ENCODE results near the gene PFN3.

Gene PFN3

GRCh38 chr5:177396078-177396477 lies 4.4 kb downstream of the PFN3 start:
- ATAC-seq, result no peak
- TF ChIP-seq, protein P1, sequence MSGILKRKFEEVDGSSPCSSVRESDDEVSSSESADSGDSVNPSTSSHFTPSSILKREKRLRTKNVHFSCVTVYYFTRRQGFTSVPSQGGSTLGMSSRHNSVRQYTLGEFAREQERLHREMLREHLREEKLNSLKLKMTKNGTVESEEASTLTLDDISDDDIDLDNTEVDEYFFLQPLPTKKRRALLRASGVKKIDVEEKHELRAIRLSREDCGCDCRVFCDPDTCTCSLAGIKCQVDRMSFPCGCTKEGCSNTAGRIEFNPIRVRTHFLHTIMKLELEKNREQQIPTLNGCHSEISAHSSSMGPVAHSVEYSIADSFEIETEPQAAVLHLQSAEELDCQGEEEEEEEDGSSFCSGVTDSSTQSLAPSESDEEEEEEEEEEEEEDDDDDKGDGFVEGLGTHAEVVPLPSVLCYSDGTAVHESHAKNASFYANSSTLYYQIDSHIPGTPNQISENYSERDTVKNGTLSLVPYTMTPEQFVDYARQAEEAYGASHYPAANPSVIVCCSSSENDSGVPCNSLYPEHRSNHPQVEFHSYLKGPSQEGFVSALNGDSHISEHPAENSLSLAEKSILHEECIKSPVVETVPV (CRISPR knock-in tag; IDR thresholded peaks at IDR 0.05), result no peak
- TF ChIP-seq ZFP3 (CRISPR knock-in tag; IDR thresholded peaks at IDR 0.05) (no peak), ISL1 (CRISPR knock-in tag; IDR thresholded peaks at IDR 0.05) (no peak), PATZ1 (CRISPR knock-in tag; IDR thresholded peaks at IDR 0.05; ENCODE audit: borderline replicate concordance) (no peak), GLIS3 (CRISPR knock-in tag; IDR thresholded peaks at IDR 0.05) (no peak), TSHZ2 (CRISPR knock-in tag; IDR thresholded peaks at IDR 0.05) (no peak), ZC3H10 (CRISPR knock-in tag; IDR thresholded peaks at IDR 0.05) (no peak), ARNTL (CRISPR knock-in tag; IDR thresholded peaks at IDR 0.05; ENCODE audit: borderline replicate concordance, low read depth) (no peak), TCF4 (CRISPR knock-in tag; IDR thresholded peaks at IDR 0.05; ENCODE audit: borderline replicate concordance) (no peak), RARB (CRISPR knock-in tag; IDR thresholded peaks at IDR 0.05) (no peak), ZFP30 (CRISPR knock-in tag; IDR thresholded peaks at IDR 0.05) (no peak), PPARA (CRISPR knock-in tag; IDR thresholded peaks at IDR 0.05; ENCODE audit: borderline replicate concordance) (no peak), CREB5 (CRISPR knock-in tag; IDR thresholded peaks at IDR 0.05; ENCODE audit: low read depth) (no peak), CSDC2 (CRISPR knock-in tag; IDR thresholded peaks at IDR 0.05) (no peak), ZNF70 (CRISPR knock-in tag; IDR thresholded peaks at IDR 0.05) (no peak), TOX (CRISPR knock-in tag; IDR thresholded peaks at IDR 0.05; ENCODE audit: borderline replicate concordance) (no peak), ZNF565 (CRISPR knock-in tag; conservative IDR thresholded peaks at IDR 0.05; ENCODE audit: low read depth) (no peak)

- TF ChIP-seq OSR1 (CRISPR knock-in tag; IDR thresholded peaks at IDR 0.05) (no peak), ZNF8 (CRISPR knock-in tag; IDR thresholded peaks at IDR 0.05) (no peak), ZFP3 (CRISPR knock-in tag; IDR thresholded peaks at IDR 0.05) (no peak), ARNTL (CRISPR knock-in tag; IDR thresholded peaks at IDR 0.05; ENCODE audit: borderline replicate concordance, low read depth) (no peak), PPARA (CRISPR knock-in tag; IDR thresholded peaks at IDR 0.05; ENCODE audit: borderline replicate concordance) (no peak), ZNF70 (CRISPR knock-in tag; IDR thresholded peaks at IDR 0.05) (no peak), SNAI2 (CRISPR knock-in tag; IDR thresholded peaks at IDR 0.05) (no peak), ESRRG (CRISPR knock-in tag; IDR thresholded peaks at IDR 0.05) (no peak)
- TF ChIP-seq, protein P2, sequence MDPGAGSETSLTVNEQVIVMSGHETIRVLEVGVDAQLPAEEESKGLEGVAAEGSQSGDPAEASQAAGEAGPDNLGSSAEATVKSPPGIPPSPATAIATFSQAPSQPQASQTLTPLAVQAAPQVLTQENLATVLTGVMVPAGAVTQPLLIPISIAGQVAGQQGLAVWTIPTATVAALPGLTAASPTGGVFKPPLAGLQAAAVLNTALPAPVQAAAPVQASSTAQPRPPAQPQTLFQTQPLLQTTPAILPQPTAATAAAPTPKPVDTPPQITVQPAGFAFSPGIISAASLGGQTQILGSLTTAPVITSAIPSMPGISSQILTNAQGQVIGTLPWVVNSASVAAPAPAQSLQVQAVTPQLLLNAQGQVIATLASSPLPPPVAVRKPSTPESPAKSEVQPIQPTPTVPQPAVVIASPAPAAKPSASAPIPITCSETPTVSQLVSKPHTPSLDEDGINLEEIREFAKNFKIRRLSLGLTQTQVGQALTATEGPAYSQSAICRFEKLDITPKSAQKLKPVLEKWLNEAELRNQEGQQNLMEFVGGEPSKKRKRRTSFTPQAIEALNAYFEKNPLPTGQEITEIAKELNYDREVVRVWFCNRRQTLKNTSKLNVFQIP (CRISPR knock-in tag; IDR thresholded peaks at IDR 0.05; ENCODE audit: borderline replicate concordance, low read depth), result no peak
- ATAC-seq, result no peak
Measured at GRCh38 chr5:177393990-177394389, 6.5 kb downstream of the PFN3 start.

GRCh38 chr5:177393206-177393765 lies 7.2 kb downstream of the PFN3 start:
- TF ChIP-seq TSHZ2 (CRISPR knock-in tag; IDR thresholded peaks at IDR 0.05), result no peak
- no peak for TF ChIP-seq CREB5 (CRISPR knock-in tag; IDR thresholded peaks at IDR 0.05; ENCODE audit: low read depth)
- ATAC-seq, result no peak

Measured in SK-N-SH treated with all-trans-retinoic acid at 6 μM for 48 hours (cell line).